Body of pancreas (tissue), 4 donors: Measurements from ENCODE around the gene SIK3. TPM values are rescaled to one million over a fixed set of nuclear protein-coding genes. Genes with fewer than 3 reads are reported as not detected.

Source experiments
- ATAC-seq: fragments of 150-250 bp; one replicate; pipeline ENCODE4 v1.9.1; 2016
- DNase-seq, 4 donors: peaks; one replicate each; pipeline ENCODE4 v3.0.0-alpha.2; 2019
- H3K27ac ChIP-seq, 4 donors: fragments of 200-600 bp; sonication (generic); 1 replicate in 3 of 4; 2 replicates in 1 of 4; pipeline versions ENCODE4 v1.5.1 to v1.6.1; 2016 to 2019; ENCODE audit warnings: mild to moderate bottlenecking in 1 of 4, mixed read lengths in 1 of 4, moderate library complexity in 1 of 4
- H3K27me3 ChIP-seq, 2 donors: fragments of 200-600 bp; sonication (generic); one replicate each; pipeline ENCODE4 v1.6.0; 2016; ENCODE audit warnings: mild to moderate bottlenecking in 1 of 2
- H3K36me3 ChIP-seq, 2 donors: fragments of 200-600 bp; sonication (generic); replicated peaks in 1 of 2; 2 replicates each; pipeline ENCODE4 v1.5.1; 2016; ENCODE audit warnings: low read depth in 2 of 2; ENCODE audit not compliant: insufficient read depth in 1 of 2
- H3K4me1 ChIP-seq: fragments of 200-600 bp; sonication (generic); one replicate; pipeline ENCODE4 v1.6.0; 2016
- H3K4me3 ChIP-seq, 2 donors: fragments of 200-600 bp; sonication (generic); 1 replicate in 1 of 2; 2 replicates in 1 of 2; pipeline ENCODE4 v1.5.1; 2016 to 2019
- H3K9me3 ChIP-seq, 3 donors: fragments of 200-600 bp; sonication (generic); 1 replicate in 2 of 3; 2 replicates in 1 of 3; pipeline ENCODE4 v1.5.1; 2016
- CTCF ChIP-seq, 7 experiments: fragments of 450-650 bp in 4 of 7; fragments of 200-600 bp in 3 of 7; sonication (generic) in 3 of 7; IDR thresholded peaks; one replicate each; pipeline ENCODE4 v1.5.1; 2016 to 2019; ENCODE audit warnings: antibody characterized with exemption in 7 of 7
- POLR2A ChIP-seq, 3 donors: fragments of 450-650 bp; IDR thresholded peaks; one replicate each; pipeline ENCODE4 v1.6.1; 2016; ENCODE audit warnings: antibody characterized with exemption in 3 of 3, mild to moderate bottlenecking in 2 of 3
- WGBS, 2 donors: methylation state at CpG; one replicate each; pipeline ENCODE4 v1.1.5; 2017; 5-methylcytosine and 5-hydroxymethylcytosine counted together
- intact Hi-C: fragments of 100-400 bp; cut with DNase I; formaldehyde crosslinking; loops from one replicate; pipeline ENCODE4 v1.15.1; 2023
- total RNA-seq, 2 donors: library from RNA; depleted of rRNA; stranded (reverse); fragments of >200 nt; gene quantifications; one replicate each; pipeline ENCODE4 v1.1.0, GENCODE V29; 2016

Gene SIK3
- total RNA-seq, 2 donors from 2014 or later: 24.1 to 46.1 TPM

- WGBS, 2 donors: 66 to 89% methylated on average over 4 of the region's 4 CpGs
- no peak overlapping the region for H3K4me3 ChIP-seq
- no peaks in the 10 kb centered on the region for H3K9me3 ChIP-seq
- intact Hi-C loops: no loop called here
- DNase-seq: no peak
- H3K27ac ChIP-seq: no peak overlapping the region
- peaks cover 1% of the 10 kb centered on the region for H3K4me1 ChIP-seq
- TF ChIP-seq CTCF (IDR thresholded peaks at IDR 0.05): no peak
- TF ChIP-seq POLR2A (IDR thresholded peaks at IDR 0.05): no peak
- H3K36me3 ChIP-seq: no peaks in the 10 kb centered on the region
- no peak for ATAC-seq
- no peaks in the 10 kb centered on the region for H3K27me3 ChIP-seq
Measured at GRCh38 chr11:116981266-116981885, 116.9 kb downstream of the SIK3 start.

GRCh38 chr11:116980136-116980793 is 118.0 kb downstream of the SIK3 start:
- no peak for TF ChIP-seq CTCF (IDR thresholded peaks at IDR 0.05)
- no peak for TF ChIP-seq POLR2A (IDR thresholded peaks at IDR 0.05)
- H3K4me1 ChIP-seq: no peaks in the 10 kb centered on the region
- H3K27me3 ChIP-seq: no peaks in the 10 kb centered on the region
- H3K27ac ChIP-seq: no peak overlapping the region
- DNase-seq (no peak), ATAC-seq (no peak)
- H3K9me3 ChIP-seq: no peaks in the 10 kb centered on the region
- intact Hi-C loops: no loop called here
- no peak overlapping the region for H3K4me3 ChIP-seq
- WGBS, 2 donors: 71 to 95% methylated on average over 7 of the region's 7 CpGs
- H3K36me3 ChIP-seq: no peaks in the 10 kb centered on the region

GRCh38 chr11:116976941-116977570 is 121.2 kb downstream of the SIK3 start:
- H3K4me1 ChIP-seq: peaks cover 19% of the 10 kb centered on the region
- H3K27me3 ChIP-seq: no peaks in the 10 kb centered on the region
- H3K27ac ChIP-seq: no peak overlapping the region
- no peak overlapping the region for H3K4me3 ChIP-seq
- 66 to 71% methylated on average over 5 of the region's 5 CpGs for WGBS, 2 donors
- no peak for DNase-seq
- no peaks in the 10 kb centered on the region for H3K9me3 ChIP-seq
- no peak for TF ChIP-seq CTCF (IDR thresholded peaks at IDR 0.05)
- no peak for TF ChIP-seq POLR2A (IDR thresholded peaks at IDR 0.05)
- intact Hi-C loops: no loop called here
- no peaks in the 10 kb centered on the region for H3K36me3 ChIP-seq
- ATAC-seq: no peak

GRCh38 chr11:116975661-116976060 is 122.6 kb downstream of the SIK3 start:
- Histone ChIP-seq H3K9me3 (no peaks in the 10 kb centered on the region), H3K4me3 (no peak overlapping the region), H3K27ac (no peak overlapping the region), H3K4me1 (peaks cover 19% of the 10 kb centered on the region), H3K27me3 (no peaks in the 10 kb centered on the region), H3K36me3 (no peaks in the 10 kb centered on the region)
- TF ChIP-seq POLR2A (IDR thresholded peaks at IDR 0.05): no peak
- no peak for TF ChIP-seq CTCF (IDR thresholded peaks at IDR 0.05)
- no peak for DNase-seq
- intact Hi-C loops: no loop called here
- WGBS, 2 donors: 91 to 97% methylated on average over 1 of the region's 1 CpG
- ATAC-seq: no peak
